ENCODE data around the gene CRYBG1.

- TF ChIP-seq EZH2 (IDR thresholded peaks at IDR 0.05; ENCODE audit: low read length, unreplicated experiment): no peak
- TF ChIP-seq, protein P1, sequence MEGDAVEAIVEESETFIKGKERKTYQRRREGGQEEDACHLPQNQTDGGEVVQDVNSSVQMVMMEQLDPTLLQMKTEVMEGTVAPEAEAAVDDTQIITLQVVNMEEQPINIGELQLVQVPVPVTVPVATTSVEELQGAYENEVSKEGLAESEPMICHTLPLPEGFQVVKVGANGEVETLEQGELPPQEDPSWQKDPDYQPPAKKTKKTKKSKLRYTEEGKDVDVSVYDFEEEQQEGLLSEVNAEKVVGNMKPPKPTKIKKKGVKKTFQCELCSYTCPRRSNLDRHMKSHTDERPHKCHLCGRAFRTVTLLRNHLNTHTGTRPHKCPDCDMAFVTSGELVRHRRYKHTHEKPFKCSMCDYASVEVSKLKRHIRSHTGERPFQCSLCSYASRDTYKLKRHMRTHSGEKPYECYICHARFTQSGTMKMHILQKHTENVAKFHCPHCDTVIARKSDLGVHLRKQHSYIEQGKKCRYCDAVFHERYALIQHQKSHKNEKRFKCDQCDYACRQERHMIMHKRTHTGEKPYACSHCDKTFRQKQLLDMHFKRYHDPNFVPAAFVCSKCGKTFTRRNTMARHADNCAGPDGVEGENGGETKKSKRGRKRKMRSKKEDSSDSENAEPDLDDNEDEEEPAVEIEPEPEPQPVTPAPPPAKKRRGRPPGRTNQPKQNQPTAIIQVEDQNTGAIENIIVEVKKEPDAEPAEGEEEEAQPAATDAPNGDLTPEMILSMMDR (conservative IDR thresholded peaks at IDR 0.05; ENCODE audit: low read depth, low read length): no peak
- TF ChIP-seq EZH2phosphoT487 (IDR thresholded peaks at IDR 0.05; ENCODE audit: borderline replicate concordance, low read length): no peak
Observed at GRCh38 chr6:106425382-106425781, 64.9 kb downstream of the CRYBG1 start.

Measured in PC-3 (cell line).